GM21390 (cell line): Measurements from ENCODE around the gene CPNE2.
"Not testable (repeated sequence)": the region's sequence is repeated elsewhere in the genome, so short reads cannot be mapped to it uniquely, and the experiment has no call there.

Experiments used
- ATAC-seq: cut with Tn5 transposase; IDR thresholded peaks from one replicate; pipeline ENCODE4 v1.9.1; 2021; ENCODE audit not compliant: unreplicated experiment

CPNE2 gene

DNA sequence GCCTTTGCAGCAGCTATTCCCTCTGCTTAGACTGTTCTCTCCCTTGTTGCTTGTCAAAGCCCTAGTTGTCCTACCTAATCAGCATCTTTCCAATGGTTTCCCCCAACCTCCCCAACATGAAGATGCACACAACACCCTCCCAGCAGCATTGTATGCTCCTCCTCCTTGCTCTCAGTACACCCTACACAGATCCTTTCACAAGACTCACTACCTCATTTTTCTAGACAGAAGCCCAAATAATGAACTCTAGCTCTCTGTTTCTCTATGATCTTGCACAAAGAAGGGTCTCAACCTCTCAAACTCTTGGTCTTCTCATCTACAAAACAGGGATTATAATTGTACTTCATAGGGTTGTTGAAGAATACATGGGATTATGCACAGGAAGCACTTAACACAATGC is 74.1 kb downstream of the CPNE2 start:
- no peak for ATAC-seq

GRCh38 chr16:57166951-57167350 is 74.6 kb downstream of the CPNE2 start:
- no peak for ATAC-seq

GRCh38 chr16:57167538-57167937 is 75.2 kb downstream of the CPNE2 start:
- no peak for ATAC-seq

DNA sequence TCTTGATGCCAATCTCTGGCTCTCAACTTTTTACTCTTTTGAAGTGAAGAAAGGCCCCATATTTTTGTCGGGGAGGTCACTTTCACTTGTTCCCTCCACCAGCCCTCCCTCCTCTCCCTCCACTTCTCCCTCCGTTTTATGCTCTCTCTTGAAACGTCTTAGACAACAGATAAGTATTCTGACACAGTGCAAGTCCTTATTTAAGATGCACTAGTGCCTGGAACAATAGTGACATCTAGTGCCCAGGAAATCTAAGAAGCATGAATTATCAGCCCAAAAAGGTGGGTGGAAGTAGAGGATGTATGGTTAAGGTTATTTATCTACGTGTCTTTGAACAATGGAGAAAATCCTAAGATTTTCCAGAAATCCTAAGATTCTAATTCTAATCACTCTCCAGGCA is 75.6 kb downstream of the CPNE2 start:
- ATAC-seq: no peak

GRCh38 chr16:57169327-57169726 is 76.9 kb downstream of the CPNE2 start:
- no peak for ATAC-seq

GRCh38 chr16:57172721-57173290 is 80.4 kb downstream of the CPNE2 start:
- ATAC-seq: no peak

DNA sequence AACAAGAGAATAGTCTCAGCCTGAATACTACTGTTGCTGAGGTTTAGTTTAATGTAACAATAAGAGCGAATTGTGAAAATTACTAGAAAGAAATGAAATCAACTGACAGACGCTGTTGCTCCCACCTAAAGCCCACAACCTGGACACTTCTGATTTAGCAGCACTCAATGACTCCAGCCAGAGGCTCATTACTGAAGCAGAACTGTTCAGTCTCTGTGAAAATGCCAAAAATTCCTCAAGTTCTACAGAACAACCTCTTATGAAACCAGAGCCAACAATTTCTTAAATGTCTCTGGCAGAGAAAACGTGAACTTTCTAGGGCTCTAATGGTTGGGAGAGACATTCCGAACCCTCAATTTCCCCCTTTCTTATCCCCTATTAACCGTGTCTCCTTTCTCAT is 83.5 kb downstream of the CPNE2 start:
- ATAC-seq: no peak

DNA sequence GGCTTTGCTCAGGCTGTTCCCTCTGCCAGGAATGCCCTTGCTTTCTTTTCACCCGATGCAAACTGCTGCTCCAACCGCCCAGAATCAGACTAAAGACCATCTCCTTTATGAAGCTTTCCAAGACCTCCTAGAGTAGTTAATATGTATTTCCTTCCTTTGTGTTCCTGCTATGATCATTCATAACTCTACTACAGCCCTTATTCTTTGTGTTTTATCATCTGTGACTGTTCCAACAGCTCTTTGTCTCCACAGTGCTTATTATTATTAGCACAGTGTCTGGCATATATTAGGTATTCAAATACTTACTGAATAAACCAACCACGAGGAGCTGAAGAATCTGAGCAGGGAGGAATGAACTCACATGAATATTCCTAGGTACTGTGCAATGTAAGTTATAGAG is 85.8 kb downstream of the CPNE2 start:
- no peak for ATAC-seq

DNA sequence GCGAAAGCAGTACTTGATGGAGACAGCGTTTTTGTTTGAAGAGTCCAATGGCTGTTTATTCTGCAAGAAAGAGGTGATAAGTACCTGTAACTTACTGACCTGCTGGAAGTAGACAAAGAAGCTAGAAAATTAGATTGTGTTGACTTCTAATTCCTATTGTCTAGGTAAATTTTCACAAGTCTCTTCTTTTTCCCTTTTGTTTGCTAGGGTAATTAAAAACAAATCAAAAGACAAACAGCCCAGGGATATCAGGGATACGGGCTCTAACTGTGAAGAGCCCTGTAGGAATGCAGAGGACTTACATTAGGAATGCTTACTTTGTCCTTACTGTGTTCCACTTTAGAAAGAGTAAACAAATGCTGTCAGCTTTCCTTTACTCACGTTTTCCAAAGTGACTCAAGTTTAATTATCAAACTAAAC is 86.4 kb downstream of the CPNE2 start:
- no peak for ATAC-seq

DNA sequence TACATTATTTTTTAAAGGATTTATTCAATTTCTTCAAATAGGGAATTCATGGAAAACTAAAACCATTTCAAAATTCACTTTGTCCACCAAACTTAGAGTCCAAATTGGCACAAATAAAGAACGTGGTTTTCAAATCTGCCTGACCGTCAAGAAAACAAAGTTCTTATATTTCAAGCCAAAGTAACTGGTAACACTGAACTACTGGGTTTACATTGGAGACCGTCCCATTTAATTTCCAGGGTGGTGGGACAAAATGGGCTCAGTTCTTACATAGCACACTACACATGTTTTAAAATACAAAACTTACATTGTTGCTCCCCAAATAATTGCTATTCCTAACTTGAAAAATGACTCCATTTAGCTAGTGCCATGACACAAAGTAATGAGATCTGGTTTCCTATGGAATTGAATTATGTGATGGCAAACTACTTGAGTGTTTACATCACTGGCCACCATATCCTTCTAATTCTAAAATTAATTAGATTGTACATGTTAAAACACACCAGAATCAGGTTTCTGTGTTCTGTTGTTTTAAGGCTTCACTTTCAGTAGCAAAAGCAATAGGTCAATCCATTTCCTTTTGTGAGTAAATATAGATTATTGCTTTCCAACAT is 86.9 kb downstream of the CPNE2 start:
- ATAC-seq: no peak

- no peak for ATAC-seq
Observed at GRCh38 chr16:57184113-57184512, 91.7 kb downstream of the CPNE2 start.

DNA sequence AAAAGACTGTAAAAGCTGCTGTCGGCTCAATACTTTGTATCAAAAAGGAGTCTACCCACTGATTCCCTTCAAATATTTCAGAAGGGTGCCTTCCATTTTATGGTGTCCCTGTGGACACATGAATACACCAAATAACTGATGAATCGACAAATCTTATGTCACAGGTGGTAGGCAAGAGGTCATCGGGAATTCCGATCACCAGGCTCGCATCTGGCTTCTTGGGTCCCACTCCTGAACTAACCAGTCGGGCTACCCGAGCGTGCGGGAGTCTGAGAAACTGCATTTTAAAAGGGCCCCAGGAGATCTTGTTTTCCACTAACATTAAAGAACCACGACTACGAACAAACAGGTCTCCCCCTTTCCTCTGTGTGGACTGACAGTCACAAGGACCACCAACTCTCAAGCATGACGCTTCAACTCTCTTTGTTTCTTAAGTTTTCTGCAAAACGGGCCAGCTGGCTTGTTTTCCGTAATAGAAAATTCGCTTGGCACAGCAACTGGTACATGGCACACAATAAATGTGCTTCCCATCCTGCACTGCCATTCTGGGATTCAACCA is 92.6 kb downstream of the CPNE2 start:
- no peak for ATAC-seq

GRCh38 chr16:57185446-57185944 is 93.1 kb downstream of the CPNE2 start:
- peak; percentile 29 for ATAC-seq

GRCh38 chr16:57185945-57186871 is 93.8 kb downstream of the CPNE2 start, which contains the start of the genes PSME3IP1 and RSPRY1:
Gene PSME3IP1, minus strand, starts transcription at chr16:57186039. Its CDS starts 12,185 bp downstream, at chr16:57173854.
Gene RSPRY1, plus strand, starts transcription at chr16:57186329. Its CDS starts 18,330 bp downstream, at chr16:57204659.
- peak; percentile 84 for ATAC-seq

DNA sequence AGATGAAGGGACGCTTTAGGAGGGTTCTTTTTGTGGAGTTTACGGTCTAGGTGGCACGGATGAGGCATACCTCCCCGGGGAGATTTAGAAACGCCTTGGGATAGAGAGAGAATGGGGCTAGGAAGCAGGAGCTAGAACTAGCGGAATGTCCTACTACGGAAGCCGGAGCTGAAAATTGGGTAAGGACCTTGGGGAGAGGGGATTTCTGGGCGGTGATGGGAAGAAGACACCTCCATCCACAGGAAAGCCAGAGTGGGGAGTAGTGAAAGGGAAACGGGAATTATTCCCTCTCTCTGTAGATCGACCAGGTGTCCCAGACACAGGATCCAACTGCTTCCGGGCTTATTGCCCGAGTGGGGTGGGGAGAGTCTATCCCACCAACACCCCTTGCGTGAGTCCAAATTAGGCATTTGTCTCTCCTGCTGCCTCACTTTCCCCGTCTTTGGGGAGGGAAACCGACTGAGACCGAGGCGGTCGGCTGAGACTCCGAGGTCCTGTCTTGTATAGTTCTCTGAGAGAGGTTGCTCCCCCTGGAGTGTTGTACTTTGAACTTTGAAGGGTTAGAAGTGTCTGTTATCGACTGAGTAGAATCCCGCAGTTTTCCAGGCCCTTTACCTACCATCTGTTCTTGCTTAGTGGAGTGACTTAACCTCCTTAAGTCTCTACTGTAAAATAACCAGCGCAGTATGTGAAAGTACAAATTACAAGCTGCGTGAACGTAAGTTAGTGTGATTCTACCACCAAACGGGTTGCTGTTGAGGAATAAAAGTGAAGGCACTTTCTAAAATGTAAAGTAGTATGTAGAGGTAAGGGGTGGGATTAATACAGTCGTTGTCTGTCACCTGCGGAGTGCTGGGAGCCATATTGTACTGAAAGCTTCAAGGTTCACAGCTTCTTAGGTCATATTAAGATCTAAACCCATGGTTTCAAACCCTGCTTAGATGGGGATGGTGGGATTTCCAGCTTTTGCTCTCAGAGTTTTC is 94.8 kb downstream of the CPNE2 start:
- no peak for ATAC-seq

GRCh38 chr16:57187902-57188710 is 95.7 kb downstream of the CPNE2 start:
- ATAC-seq: not testable (repeated sequence)

DNA sequence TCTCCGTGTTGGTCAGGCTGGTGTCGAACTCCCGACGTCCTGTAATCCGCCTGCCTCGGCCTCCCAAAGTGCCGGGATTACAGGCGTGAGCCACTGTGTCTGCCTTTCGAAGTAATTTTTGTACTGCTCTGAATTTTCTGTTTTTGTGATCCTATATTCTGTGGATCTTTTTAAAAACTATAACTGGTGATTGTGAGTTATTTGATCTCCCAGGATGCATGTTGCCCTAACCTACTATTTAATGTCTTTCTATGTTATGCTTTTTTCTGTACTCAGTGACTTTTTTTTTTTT is 96.3 kb downstream of the CPNE2 start:
- no peak for ATAC-seq

DNA sequence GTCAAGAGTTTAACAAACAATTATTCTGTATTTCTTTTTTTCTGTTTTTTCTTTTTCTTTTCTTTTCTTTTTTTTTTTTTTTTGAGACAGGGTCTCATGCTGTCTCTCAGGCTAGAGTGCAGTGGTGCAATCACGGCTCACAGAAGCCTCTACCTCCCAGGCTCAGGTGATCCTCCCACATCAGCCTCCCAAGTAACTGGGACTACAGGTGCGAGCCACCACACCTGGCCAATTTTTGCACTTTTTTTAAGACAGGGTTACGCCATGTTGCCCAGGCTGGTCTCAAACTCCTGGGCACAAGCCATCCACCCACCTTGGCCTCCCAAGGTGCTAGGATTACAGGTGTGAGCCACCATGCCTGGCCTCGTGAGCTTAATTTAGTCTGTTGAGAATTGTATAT is 97.1 kb downstream of the CPNE2 start:
- not testable (repeated sequence) for ATAC-seq

DNA sequence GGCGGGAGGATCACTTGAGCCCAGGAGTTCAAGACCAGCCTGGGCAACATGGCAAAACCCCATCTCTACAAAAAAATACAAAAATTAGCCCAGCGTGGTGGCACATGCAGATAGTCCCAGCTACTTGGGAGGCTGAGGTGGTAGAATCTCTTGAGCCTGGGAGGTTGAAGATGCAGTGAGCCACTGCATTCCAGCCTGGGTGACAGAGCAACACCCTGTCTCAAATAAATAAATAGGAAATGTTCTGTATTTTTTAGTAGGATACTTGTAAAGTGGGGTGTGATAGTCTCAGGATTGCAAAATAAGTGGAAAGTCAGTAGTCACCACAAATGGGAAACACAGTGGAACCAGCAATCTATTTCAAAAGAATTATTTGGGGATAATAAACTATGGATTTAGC is 97.8 kb downstream of the CPNE2 start:
- ATAC-seq: no peak
